ENCODE measurements around the gene VRTN. TPM values are rescaled to one million over a fixed set of nuclear protein-coding genes. Genes with fewer than 3 reads are reported as not detected.
A peak's percentile ranks its signal among the peaks of the same experiment; 100 is the strongest.

The VRTN gene
- total and polyA plus RNA-seq, 2 of the 8 experiments (the other 6 are each of a cell fraction or from before 2014, with no cell fraction given): 133 to 148 TPM

GRCh38 chr14:74302634-74303569 lies 45.4 kb upstream of the VRTN start, which contains the start of gene ABCD4 (continued):
- TF ChIP-seq POU5F1 (IDR thresholded peaks at IDR 0.05; ENCODE audit: low read depth, low read length): no peak
- no peak for TF ChIP-seq KDM5A (IDR thresholded peaks at IDR 0.05; ENCODE audit: low read length)
- peak; percentile 85 for TF ChIP-seq YY1 (IDR thresholded peaks at IDR 0.05; ENCODE audit: low read depth, low read length)
- TF ChIP-seq PHF8 (conservative IDR thresholded peaks at IDR 0.05; ENCODE audit: low read depth, low read length): peak; percentile 98
- no peak for TF ChIP-seq CBX5 (IDR thresholded peaks at IDR 0.05; ENCODE audit: low read depth, low read length)
- TF ChIP-seq EZH2 (IDR thresholded peaks at IDR 0.05; ENCODE audit: low read depth, low read length, severe bottlenecking): no peak
- no peak for TF ChIP-seq JUN (IDR thresholded peaks at IDR 0.05; ENCODE audit: low read depth, low read length)
- TF ChIP-seq RAD21 (IDR thresholded peaks at IDR 0.05 in 1 of 2, conservative IDR thresholded peaks at IDR 0.05 in 1 of 2; ENCODE audit: low read depth in 2 of 2, low read length in 2 of 2): 0 out of 4 replicates have a peak, but pooled peaks of 1 of the 2 experiments have one; percentile 8
- peak; percentile 100 for TF ChIP-seq TAF1 (IDR thresholded peaks at IDR 0.05; ENCODE audit: low read depth, low read length)
- peak; percentile 99 for TF ChIP-seq TAF7 (optimal IDR thresholded peaks at IDR 0.05; ENCODE audit: borderline replicate concordance, low read depth, low read length)
